K562 (cell line): ENCODE data around the gene GTPBP2. TPM values are rescaled to one million over a fixed set of nuclear protein-coding genes. Genes with fewer than 3 reads are reported as not detected.

Source experiments
- ATAC-seq: fragments of 200-7000 bp; cut with Tn5 transposase; 3 replicates; pipeline ENCODE4 v1.9.1; 2020; ENCODE audit warnings: moderate library complexity
- BruUV-seq: library from RNA; stranded (reverse); fragments of 400-500 nt; replicated peaks from 2 replicates; lab custom pipeline; 2021; lab: Mats Ljungman, UMichigan
- CTCF ChIA-PET: fragments of 300-600 bp; formaldehyde crosslinking; extraction: SDS; loops from one replicate; lab custom pipeline; 2021; ENCODE audit warnings: low intra/inter-chr PET ratio; lab: Yijun Ruan, JAX
- POLR2A ChIA-PET: fragments of 300-600, 350-650 bp; sonication (Branson Sonifier 250); formaldehyde crosslinking; extraction: SDS; loops from one replicate; lab custom pipeline; 2021; ENCODE audit warnings: antibody characterized with exemption, inconsistent platforms; lab: Yijun Ruan, JAX
- DNase-seq, 4 experiments: peaks; one replicate each; pipeline versions ENCODE4 v3.0.0 to v3.0.0-alpha.2; 2011 to 2018; ENCODE audit warnings: low spot score in 3 of 4, mixed read lengths in 3 of 4; ENCODE audit errors: extremely low read depth in 1 of 4
- FAIRE-seq: peaks from 2 replicates; lab custom pipeline; 2011; peaks lifted over from hg19 to GRCh38; lab: Jason Lieb, UNC
- H2AFZ ChIP-seq: 2 replicates; pipeline ENCODE4 v1.6.0; 2011; ENCODE audit warnings: low read depth, low read length, control low read depth, inconsistent platforms
- H3K27ac ChIP-seq: fragments of 200-600 bp; 3 replicates; pipeline ENCODE4 v1.8.0; 2011; ENCODE audit warnings: low read depth, mild to moderate bottlenecking, control low read depth, inconsistent platforms, low read length, moderate library complexity, mixed read lengths; ENCODE audit errors: extremely low read depth
- H3K27me3 ChIP-seq, 2 experiments: fragments of 300-600 bp in 1 of 2; 2 replicates in 1 of 2; 3 replicates in 1 of 2; pipeline versions ENCODE4 v1.6.0 to v1.8.0; 2011; ENCODE audit warnings: inconsistent platforms in 2 of 2, low read length in 2 of 2, mild to moderate bottlenecking in 1 of 2, mixed read lengths in 1 of 2, moderate library complexity in 1 of 2; ENCODE audit not compliant: control insufficient read depth in 2 of 2, insufficient read depth in 2 of 2
- H3K36me3 ChIP-seq: fragments of 300-600 bp; 3 replicates; pipeline ENCODE4 v1.8.0; 2011; ENCODE audit warnings: mild to moderate bottlenecking, low read length, inconsistent platforms; ENCODE audit not compliant: control insufficient read depth, insufficient read depth
- H3K4me1 ChIP-seq, 2 experiments: fragments of 200-600 bp in 1 of 2; replicated peaks in 1 of 2; 2 replicates in 1 of 2; 3 replicates in 1 of 2; pipeline versions ENCODE4 v1.5.1 to v1.8.0; 2011; ENCODE audit warnings: inconsistent platforms in 2 of 2, low read length in 2 of 2, mild to moderate bottlenecking in 1 of 2, mixed read lengths in 1 of 2, moderate library complexity in 1 of 2; ENCODE audit not compliant: control insufficient read depth in 2 of 2, insufficient read depth in 2 of 2
- H3K4me2 ChIP-seq: 2 replicates; pipeline ENCODE4 v1.6.1; 2011; ENCODE audit warnings: low read length, control low read depth, inconsistent platforms, mixed read lengths; ENCODE audit not compliant: insufficient read depth
- H3K4me3 ChIP-seq: fragments of 200-600 bp; sonication (generic), shearing (Covaris generic); 2 replicates; pipeline ENCODE4 v1.5.1; 2016; ENCODE audit warnings: control low read depth, inconsistent platforms
- H3K79me2 ChIP-seq: fragments of 200-600 bp; 3 replicates; pipeline ENCODE4 v1.8.0; 2011; ENCODE audit warnings: low read length, inconsistent platforms; ENCODE audit not compliant: control insufficient read depth, insufficient read depth
- H3K9ac ChIP-seq, 2 experiments: 2 replicates each; pipeline versions ENCODE4 v1.6.0 to v1.6.1; 2011; ENCODE audit warnings: low read depth in 2 of 2, low read length in 2 of 2, control low read depth in 1 of 2, inconsistent platforms in 1 of 2, mild to moderate bottlenecking in 1 of 2, mixed read lengths in 1 of 2; ENCODE audit not compliant: insufficient read depth in 1 of 2
- H3K9me1 ChIP-seq: one replicate; pipeline ENCODE4 v1.6.0; 2011; ENCODE audit warnings: inconsistent platforms, mild to moderate bottlenecking, low read length, moderate library complexity; ENCODE audit not compliant: control insufficient read depth, insufficient read depth
- H3K9me3 ChIP-seq: replicated peaks from 2 replicates; pipeline ENCODE4 v1.5.1; 2011; ENCODE audit warnings: low read depth, low read length, inconsistent platforms; ENCODE audit not compliant: control insufficient read depth, insufficient read depth
- H4K20me1 ChIP-seq: replicated peaks from 2 replicates; pipeline ENCODE4 v1.6.1; 2011; ENCODE audit warnings: low read length, inconsistent platforms, mixed read lengths; ENCODE audit not compliant: control insufficient read depth, insufficient read depth
- CCAR2 ChIP-seq: fragments of 200-400 bp; formaldehyde crosslinking; IDR thresholded peaks from 2 replicates; pipeline ENCODE4 v1.6.1; 2017; ENCODE audit warnings: mild to moderate bottlenecking, low read depth, low read length
- RHOXF2B ChIP-seq: fragments of 250-450 bp; sonication (Bioruptor Pico); conservative IDR thresholded peaks from 2 replicates; pipeline ENCODE4 v1.5.1; 2021
- WGBS: fragments of 100-300 bp; shearing (Covaris generic); methylation state at CpG from one replicate; pipeline ENCODE4 v1.1.6; 2016; ENCODE audit warnings: low coverage, mixed read lengths; ENCODE audit not compliant: insufficient coverage; ENCODE audit errors: missing lambda C conversion rate; 5-methylcytosine and 5-hydroxymethylcytosine counted together
- in situ Hi-C: fragments of 300-500 bp; cut with MboI; formaldehyde crosslinking; loops from 4 replicates; pipeline ENCODE4 v1.15.0; 2018; ENCODE audit warnings: inconsistent platforms, mixed read lengths
- intact Hi-C: fragments of 100-400 bp; cut with micrococcal nuclease; formaldehyde crosslinking; loops from 2 replicates; pipeline ENCODE4 v1.14.2; 2022
- polyA plus RNA-seq, 8 experiments: library from polyadenylated mRNA; depleted of rRNA in 4 of 8; stranded (reverse) in 5 of 8; unstranded in 3 of 8; fragments of >200 nt; fragmentation: Nextera tagmentation in 2 of 8; fragmentation: Illumina TruSeq in 1 of 8; extraction: Ambion mirVana in 2 of 8; extraction: Trizol in 1 of 8; gene quantifications; 2 replicates each; pipeline versions ENCODE4 v1.2.1 to v1.2.3, GENCODE V29; 2011 to 2014; ENCODE audit warnings: inconsistent platforms in 1 of 8, missing spikeins in 1 of 8
- total RNA-seq, 7 experiments: library from RNA; depleted of rRNA in 6 of 7; stranded (reverse); fragments of >200 nt in 6 of 7; fragmentation: Illumina TruSeq in 2 of 7; extraction: Trizol in 2 of 7; gene quantifications; 2 replicates each; pipeline versions ENCODE4 v1.2.1 to v1.2.3, GENCODE V29; 2011 to 2021; ENCODE audit warnings: low replicate concordance in 1 of 7
- TF ChIP-seq, protein P1 (sequence below): fragments of 250-450 bp; sonication (Bioruptor Pico); IDR thresholded peaks from 2 replicates; pipeline ENCODE4 v1.8.0; 2022; ENCODE audit warnings: inconsistent platforms, mild to moderate bottlenecking, moderate library complexity, borderline replicate concordance
- TF ChIP-seq, protein P2 (sequence below): sonication (generic); formaldehyde crosslinking; IDR thresholded peaks from 2 replicates; pipeline ENCODE4 v1.8.0; 2023; ENCODE audit warnings: missing genetic modification reagents, mild to moderate bottlenecking, borderline replicate concordance
- TF ChIP-seq, protein P3 (sequence below): fragments of 250-450 bp; sonication (Bioruptor Pico); IDR thresholded peaks from 2 replicates; pipeline ENCODE4 v1.9.0; 2021; ENCODE audit warnings: mild to moderate bottlenecking, inconsistent platforms
- TF ChIP-seq, protein P4 (sequence below): fragments of 450-650 bp; IDR thresholded peaks from 2 replicates; pipeline ENCODE4 v1.6.1; 2014; ENCODE audit warnings: low read depth, mild to moderate bottlenecking, moderate library complexity, borderline replicate concordance

GTPBP2 gene
- total and polyA plus RNA-seq, 9 of the 15 experiments (the other 6 are each of a cell fraction or from before 2014, with no cell fraction given): 48.4 to 196 (median 111) TPM

DNA sequence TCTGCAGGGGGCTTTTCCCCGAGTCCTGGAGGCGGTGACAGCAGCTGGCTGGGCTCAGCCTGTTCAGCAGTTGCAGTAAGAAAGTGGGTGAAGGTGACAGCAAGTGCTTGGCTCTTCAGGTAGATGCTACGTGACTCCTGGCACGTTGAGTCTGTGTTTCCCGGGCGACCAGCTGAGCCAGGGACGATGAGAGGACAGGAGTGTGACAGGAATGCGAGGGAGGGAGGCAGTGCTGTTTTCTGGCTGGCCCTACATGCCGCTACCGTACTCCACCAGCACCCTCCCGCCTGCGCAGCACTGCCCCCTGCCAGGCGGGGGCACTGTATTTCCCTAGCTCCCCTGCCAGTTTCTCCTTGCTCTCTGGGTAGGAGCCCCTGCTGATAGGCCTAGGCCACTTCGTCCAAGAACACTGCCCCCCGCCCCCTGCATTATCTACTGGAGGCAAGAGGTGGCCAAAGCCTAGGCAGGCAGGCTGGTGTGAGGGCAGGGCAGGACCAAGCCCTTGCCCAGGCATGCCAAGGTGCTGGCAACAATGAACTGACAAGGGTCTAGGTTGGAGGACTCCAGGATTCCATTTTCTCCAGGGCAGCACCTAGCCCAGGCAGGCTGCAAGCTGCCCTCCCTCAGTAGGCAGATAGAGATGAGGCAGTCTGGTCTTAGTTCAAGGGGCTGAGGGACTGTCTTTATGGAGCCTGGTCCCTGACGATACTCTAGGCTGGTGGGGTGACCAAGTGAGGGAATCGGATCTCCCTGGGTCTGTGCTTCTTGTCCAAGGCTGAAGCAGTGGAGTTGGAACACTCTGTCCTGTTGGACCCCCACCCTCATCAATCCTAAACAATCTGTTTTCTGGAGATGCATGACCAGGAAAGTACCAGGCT lies 39.3 kb upstream of the GTPBP2 start:
- ChIA-PET POLR2A (interaction anchor here (0.6 to 6.0 kb wide), 14 partner anchors 7 to 147 kb away, joined by 3 to 32 read pairs (median 4); partner anchors contain the start of genes GTPBP2 and RSPH9), CTCF (interaction anchor here (0.5 to 3.0 kb wide), 6 partner anchors 101 to 670 kb away, joined by 3 to 19 read pairs (median 4); partner anchors contain the start of gene VEGFA)
- peaks cover 39 to 42% of the 10 kb centered on the region in 2 experiments for H3K4me1 ChIP-seq
- H3K4me3 ChIP-seq: no peak overlapping the region
- H3K9me3 ChIP-seq: no peaks in the 10 kb centered on the region
- no TSS peak for BruUV-seq
- in situ Hi-C loops (loop anchor here (5.0 kb wide), 2 partner anchors 104 to 409 kb away; partner anchors contain the start of gene VEGFA), intact Hi-C loops (loop anchor here (5.0 to 10.0 kb wide), 4 partner anchors 41 to 284 kb away; partner anchors contain the start of genes GTPBP2 and VEGFA)
- H3K4me2 ChIP-seq: peak overlapping the region; percentile 27; the same call in 1 of the 2 replicates
- peak; percentile 62 for FAIRE-seq
- ATAC-seq: peak; percentile 61
- peaks cover 30% of the 10 kb centered on the region for H3K36me3 ChIP-seq
- peak; percentile 74 to 91 (median 82) for DNase-seq
- H3K27ac ChIP-seq: no peak overlapping the region; the same call in 2 of the 3 replicates
- WGBS: 35% methylated on average over 17 of the region's 17 CpGs
- H3K9me1 ChIP-seq: peaks cover 12% of the 10 kb centered on the region
- H2AFZ ChIP-seq: no peak overlapping the region
- peak overlapping the region in 1 of 2 experiments; percentile 53; a peak in 2 of 4 replicates for H3K9ac ChIP-seq
- no peaks in the 10 kb centered on the region; a peak in 1 of 5 replicates for H3K27me3 ChIP-seq
- H3K79me2 ChIP-seq: no peaks in the 10 kb centered on the region
- no peaks in the 10 kb centered on the region; the same call in 1 of the 2 replicates for H4K20me1 ChIP-seq
- TF ChIP-seq, protein P1, sequence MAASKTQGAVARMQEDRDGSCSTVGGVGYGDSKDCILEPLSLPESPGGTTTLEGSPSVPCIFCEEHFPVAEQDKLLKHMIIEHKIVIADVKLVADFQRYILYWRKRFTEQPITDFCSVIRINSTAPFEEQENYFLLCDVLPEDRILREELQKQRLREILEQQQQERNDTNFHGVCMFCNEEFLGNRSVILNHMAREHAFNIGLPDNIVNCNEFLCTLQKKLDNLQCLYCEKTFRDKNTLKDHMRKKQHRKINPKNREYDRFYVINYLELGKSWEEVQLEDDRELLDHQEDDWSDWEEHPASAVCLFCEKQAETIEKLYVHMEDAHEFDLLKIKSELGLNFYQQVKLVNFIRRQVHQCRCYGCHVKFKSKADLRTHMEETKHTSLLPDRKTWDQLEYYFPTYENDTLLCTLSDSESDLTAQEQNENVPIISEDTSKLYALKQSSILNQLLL: no peak
- TF ChIP-seq RHOXF2B (CRISPR knock-in tag) (no peak), CCAR2 (no peak)
- TF ChIP-seq, protein P2, sequence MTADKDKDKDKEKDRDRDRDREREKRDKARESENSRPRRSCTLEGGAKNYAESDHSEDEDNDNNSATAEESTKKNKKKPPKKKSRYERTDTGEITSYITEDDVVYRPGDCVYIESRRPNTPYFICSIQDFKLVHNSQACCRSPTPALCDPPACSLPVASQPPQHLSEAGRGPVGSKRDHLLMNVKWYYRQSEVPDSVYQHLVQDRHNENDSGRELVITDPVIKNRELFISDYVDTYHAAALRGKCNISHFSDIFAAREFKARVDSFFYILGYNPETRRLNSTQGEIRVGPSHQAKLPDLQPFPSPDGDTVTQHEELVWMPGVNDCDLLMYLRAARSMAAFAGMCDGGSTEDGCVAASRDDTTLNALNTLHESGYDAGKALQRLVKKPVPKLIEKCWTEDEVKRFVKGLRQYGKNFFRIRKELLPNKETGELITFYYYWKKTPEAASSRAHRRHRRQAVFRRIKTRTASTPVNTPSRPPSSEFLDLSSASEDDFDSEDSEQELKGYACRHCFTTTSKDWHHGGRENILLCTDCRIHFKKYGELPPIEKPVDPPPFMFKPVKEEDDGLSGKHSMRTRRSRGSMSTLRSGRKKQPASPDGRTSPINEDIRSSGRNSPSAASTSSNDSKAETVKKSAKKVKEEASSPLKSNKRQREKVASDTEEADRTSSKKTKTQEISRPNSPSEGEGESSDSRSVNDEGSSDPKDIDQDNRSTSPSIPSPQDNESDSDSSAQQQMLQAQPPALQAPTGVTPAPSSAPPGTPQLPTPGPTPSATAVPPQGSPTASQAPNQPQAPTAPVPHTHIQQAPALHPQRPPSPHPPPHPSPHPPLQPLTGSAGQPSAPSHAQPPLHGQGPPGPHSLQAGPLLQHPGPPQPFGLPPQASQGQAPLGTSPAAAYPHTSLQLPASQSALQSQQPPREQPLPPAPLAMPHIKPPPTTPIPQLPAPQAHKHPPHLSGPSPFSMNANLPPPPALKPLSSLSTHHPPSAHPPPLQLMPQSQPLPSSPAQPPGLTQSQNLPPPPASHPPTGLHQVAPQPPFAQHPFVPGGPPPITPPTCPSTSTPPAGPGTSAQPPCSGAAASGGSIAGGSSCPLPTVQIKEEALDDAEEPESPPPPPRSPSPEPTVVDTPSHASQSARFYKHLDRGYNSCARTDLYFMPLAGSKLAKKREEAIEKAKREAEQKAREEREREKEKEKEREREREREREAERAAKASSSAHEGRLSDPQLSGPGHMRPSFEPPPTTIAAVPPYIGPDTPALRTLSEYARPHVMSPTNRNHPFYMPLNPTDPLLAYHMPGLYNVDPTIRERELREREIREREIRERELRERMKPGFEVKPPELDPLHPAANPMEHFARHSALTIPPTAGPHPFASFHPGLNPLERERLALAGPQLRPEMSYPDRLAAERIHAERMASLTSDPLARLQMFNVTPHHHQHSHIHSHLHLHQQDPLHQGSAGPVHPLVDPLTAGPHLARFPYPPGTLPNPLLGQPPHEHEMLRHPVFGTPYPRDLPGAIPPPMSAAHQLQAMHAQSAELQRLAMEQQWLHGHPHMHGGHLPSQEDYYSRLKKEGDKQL: 0 out of 2 replicates have a peak, but pooled peaks have one; percentile 4
- TF ChIP-seq, protein P3, sequence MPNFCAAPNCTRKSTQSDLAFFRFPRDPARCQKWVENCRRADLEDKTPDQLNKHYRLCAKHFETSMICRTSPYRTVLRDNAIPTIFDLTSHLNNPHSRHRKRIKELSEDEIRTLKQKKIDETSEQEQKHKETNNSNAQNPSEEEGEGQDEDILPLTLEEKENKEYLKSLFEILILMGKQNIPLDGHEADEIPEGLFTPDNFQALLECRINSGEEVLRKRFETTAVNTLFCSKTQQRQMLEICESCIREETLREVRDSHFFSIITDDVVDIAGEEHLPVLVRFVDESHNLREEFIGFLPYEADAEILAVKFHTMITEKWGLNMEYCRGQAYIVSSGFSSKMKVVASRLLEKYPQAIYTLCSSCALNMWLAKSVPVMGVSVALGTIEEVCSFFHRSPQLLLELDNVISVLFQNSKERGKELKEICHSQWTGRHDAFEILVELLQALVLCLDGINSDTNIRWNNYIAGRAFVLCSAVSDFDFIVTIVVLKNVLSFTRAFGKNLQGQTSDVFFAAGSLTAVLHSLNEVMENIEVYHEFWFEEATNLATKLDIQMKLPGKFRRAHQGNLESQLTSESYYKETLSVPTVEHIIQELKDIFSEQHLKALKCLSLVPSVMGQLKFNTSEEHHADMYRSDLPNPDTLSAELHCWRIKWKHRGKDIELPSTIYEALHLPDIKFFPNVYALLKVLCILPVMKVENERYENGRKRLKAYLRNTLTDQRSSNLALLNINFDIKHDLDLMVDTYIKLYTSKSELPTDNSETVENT (CRISPR knock-in tag): no peak
- TF ChIP-seq, protein P4, sequence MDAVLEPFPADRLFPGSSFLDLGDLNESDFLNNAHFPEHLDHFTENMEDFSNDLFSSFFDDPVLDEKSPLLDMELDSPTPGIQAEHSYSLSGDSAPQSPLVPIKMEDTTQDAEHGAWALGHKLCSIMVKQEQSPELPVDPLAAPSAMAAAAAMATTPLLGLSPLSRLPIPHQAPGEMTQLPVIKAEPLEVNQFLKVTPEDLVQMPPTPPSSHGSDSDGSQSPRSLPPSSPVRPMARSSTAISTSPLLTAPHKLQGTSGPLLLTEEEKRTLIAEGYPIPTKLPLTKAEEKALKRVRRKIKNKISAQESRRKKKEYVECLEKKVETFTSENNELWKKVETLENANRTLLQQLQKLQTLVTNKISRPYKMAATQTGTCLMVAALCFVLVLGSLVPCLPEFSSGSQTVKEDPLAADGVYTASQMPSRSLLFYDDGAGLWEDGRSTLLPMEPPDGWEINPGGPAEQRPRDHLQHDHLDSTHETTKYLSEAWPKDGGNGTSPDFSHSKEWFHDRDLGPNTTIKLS: no peak
